ENCODE measurements around the gene PPP1R7.
A peak's percentile ranks its signal among the peaks of the same experiment; 100 is the strongest.

Gene PPP1R7

DNA sequence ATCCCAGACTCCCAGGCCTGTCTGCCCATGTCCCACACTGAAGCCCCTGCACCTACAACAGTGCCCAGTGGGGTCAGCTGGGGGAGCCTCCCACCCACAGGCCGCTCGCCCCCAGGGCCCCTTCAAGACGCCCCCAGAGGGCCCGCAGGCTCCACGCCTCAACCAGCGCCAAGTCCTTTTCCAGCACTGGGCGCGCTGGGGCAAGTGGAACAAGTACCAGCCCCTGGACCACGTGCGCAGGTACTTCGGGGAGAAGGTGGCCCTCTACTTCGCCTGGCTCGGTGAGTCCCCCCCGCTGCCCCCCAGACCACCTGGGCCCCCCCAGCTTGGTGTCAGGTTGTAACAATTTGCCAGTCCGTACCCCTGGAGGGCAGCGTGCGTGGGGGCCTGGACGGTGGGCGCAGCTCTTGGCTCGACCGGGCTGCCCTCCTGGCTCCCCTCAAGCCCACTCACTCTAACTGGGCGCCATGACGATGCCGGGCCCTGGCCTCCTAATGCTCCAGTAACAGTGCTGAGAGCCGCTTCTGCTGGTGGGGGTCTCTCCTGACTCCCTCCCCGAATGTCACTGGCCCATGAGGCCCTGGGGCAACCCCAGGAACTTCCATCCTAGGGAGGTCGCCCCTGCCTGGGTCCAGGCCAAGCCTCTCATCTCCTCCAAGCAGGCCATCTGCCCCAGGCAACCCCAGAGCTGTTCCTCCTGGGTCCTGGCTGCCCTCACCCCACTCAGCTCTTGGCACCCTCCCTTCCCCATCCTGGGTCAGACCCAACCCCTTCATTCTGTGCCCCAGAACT, 53.1 kb downstream of the PPP1R7 start:
- no peak overlapping the region for H3K4me3 ChIP-seq
- no peaks in the 10 kb centered on the region for H3K27me3 ChIP-seq
- H3K9me3 ChIP-seq (replicated peaks in 1 of 11), result no peaks in the 10 kb centered on the region
- no peak overlapping the region for H3K9ac ChIP-seq
- H3K4me2 ChIP-seq, result no peak overlapping the region
- no peaks in the 10 kb centered on the region for H3K36me3 ChIP-seq
- peaks cover 0 to 43% (median 0%) of the 10 kb centered on the region in 11 experiments; a peak in 3 of 22 replicates for H4K20me1 ChIP-seq
- no peak for TF ChIP-seq Cebpa-rat (IDR thresholded peaks at IDR 0.05)
- H3K27ac ChIP-seq, result no peak overlapping the region
- H3K4me1 ChIP-seq, result peaks cover 0 to 13% (median 3%) of the 10 kb centered on the region in 10 experiments; a peak in 7 of 20 replicates

DNA sequence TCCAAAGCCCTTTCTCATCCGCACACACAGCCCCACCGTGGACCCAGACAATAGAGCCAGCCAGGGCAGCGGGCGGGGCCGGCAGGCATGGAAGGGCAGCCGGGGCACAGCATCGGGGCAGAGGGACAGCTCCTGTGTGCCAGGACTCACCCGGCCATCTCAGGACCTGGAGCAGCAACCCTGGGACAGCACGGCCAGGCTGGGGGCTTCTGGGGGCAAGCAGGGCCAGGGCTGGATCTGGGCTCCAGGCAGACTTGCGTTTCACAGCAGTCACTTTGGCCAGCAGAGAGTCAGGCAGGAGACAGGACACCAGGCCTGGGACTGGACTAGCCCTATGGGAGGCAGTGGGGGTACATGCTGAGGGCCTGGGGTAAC, 53.7 kb downstream of the PPP1R7 start:
- TF ChIP-seq Cebpa-rat (IDR thresholded peaks at IDR 0.05), result no peak
- H3K27me3 ChIP-seq, result no peaks in the 10 kb centered on the region
- no peak overlapping the region for H3K27ac ChIP-seq
- no peak overlapping the region for H3K9ac ChIP-seq
- no peaks in the 10 kb centered on the region for H3K9me3 ChIP-seq (replicated peaks in 1 of 11)
- H3K4me1 ChIP-seq, result peaks cover 0 to 13% (median 3%) of the 10 kb centered on the region in 10 experiments; a peak in 7 of 20 replicates
- peaks cover 0 to 43% (median 0%) of the 10 kb centered on the region in 11 experiments; a peak in 2 of 22 replicates for H4K20me1 ChIP-seq
- H3K36me3 ChIP-seq, result no peaks in the 10 kb centered on the region
- no peak overlapping the region for H3K4me2 ChIP-seq
- no peak overlapping the region for H3K4me3 ChIP-seq

DNA sequence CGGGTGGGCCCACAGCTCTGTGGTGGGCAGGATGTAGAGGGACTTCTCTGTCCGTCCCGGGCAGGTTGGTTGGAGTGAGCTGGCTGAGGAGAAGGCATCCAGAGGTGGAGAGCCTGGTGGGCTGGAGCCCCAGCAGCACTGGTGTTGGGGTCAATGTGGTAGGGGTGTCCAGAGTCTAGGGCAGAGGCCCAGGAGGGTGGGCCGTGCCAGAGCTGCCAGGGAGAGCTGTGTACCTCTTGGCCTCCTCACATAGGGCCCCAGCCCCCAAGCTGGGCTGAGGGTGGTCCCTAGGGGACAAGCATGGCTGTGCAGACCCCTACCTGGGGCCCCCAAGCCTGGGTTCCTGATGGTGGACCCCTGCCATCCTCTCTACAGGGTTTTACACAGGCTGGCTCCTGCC, 54.2 kb downstream of the PPP1R7 start:
- Histone ChIP-seq H3K27ac (no peak overlapping the region), H3K4me1 (peaks cover 0 to 13% (median 3%) of the 10 kb centered on the region in 10 experiments; a peak in 7 of 20 replicates), H3K27me3 (no peaks in the 10 kb centered on the region), H4K20me1 (peaks cover 0 to 41% (median 0%) of the 10 kb centered on the region in 11 experiments; a peak in 2 of 22 replicates), H3K4me2 (no peak overlapping the region), H3K4me3 (no peak overlapping the region), H3K9ac (no peak overlapping the region), H3K9me3 (replicated peaks in 1 of 11) (no peaks in the 10 kb centered on the region), H3K36me3 (no peaks in the 10 kb centered on the region)
- TF ChIP-seq Cebpa-rat (IDR thresholded peaks at IDR 0.05), result no peak

DNA sequence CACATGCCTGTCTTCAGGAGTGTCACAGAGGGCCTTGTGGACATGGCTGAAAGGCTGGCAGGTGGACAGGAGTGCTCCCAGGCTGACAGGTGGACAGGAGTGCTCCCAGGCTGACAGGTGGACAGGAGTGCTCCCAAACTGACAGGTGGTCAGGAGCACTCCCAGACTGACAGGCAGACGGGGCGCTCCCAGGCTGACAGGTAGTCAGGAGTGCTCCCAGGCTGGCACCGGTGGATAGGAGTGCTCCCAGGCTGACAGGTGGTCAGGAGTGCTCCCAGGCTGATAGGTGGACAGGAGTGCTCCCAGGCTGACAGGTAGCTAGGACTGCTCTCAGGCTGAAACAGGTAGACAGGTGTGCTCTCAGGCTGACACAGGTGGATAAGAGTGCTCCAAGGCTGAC, 54.8 kb downstream of the PPP1R7 start:
- no peaks in the 10 kb centered on the region for H3K27me3 ChIP-seq
- no peaks in the 10 kb centered on the region for H3K9me3 ChIP-seq (replicated peaks in 1 of 11)

DNA sequence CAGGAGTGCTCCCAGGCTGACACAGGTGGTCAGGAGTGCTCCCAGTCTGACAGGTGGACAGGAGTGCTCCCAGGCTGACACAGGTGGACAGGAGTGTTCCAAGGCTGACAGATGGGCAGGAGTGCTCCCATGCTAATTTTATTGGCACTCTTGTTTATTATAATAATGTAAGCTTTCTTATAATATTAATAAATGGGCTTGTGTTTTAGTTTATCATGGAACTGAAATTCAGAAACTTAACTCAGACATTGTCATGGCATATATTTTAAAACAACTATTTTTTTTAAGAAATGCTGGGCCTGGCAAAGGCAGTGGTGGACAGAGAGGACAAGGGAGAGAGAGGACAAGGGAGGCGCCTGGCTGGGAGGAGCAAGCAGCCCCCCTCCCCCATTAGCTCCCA, 56.9 kb downstream of the PPP1R7 start:
- Histone ChIP-seq H3K27me3 (no peaks in the 10 kb centered on the region), H3K4me3 (no peak overlapping the region), H4K20me1 (peaks cover 0 to 40% (median 0%) of the 10 kb centered on the region in 11 experiments; a peak in 5 of 22 replicates), H3K4me1 (peaks cover 0 to 11% (median 8%) of the 10 kb centered on the region in 10 experiments; a peak in 8 of 20 replicates), H3K4me2 (no peak overlapping the region), H3K27ac (no peak overlapping the region), H3K9ac (no peak overlapping the region), H3K9me3 (replicated peaks in 1 of 11) (no peaks in the 10 kb centered on the region), H3K36me3 (no peaks in the 10 kb centered on the region)
- TF ChIP-seq Cebpa-rat (IDR thresholded peaks at IDR 0.05), result no peak

More for the DNA sequence above, 54.8 kb downstream of the PPP1R7 start:
- Histone ChIP-seq H3K27ac (no peak overlapping the region), H3K4me2 (no peak overlapping the region), H3K9ac (no peak overlapping the region), H3K4me3 (no peak overlapping the region), H3K36me3 (no peaks in the 10 kb centered on the region), H3K4me1 (peaks cover 0 to 13% (median 3%) of the 10 kb centered on the region in 10 experiments; a peak in 7 of 20 replicates), H4K20me1 (peaks cover 0 to 41% (median 0%) of the 10 kb centered on the region in 11 experiments; a peak in 3 of 22 replicates)
- TF ChIP-seq Cebpa-rat (IDR thresholded peaks at IDR 0.05), result no peak

DNA sequence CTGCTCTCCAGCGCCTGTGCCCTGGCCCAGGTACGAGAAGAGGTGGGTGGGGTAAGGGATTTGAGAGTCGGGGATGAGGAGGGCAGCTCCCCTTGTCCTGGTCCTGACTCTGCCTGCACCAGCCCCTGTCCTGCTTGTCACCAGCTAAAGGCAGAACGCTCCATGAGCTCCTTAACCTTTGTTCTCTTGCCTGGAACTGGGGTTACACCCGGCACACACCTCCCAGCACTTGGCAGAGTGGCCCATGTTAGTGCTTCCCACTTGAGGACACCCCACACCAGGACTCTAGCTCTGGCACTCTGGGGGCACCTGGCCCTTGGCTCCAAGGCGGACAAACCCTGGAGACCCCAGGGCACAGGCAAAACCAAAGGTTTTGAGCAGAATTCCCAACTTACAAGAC, 57.4 kb downstream of the PPP1R7 start:
- Histone ChIP-seq H3K9me3 (replicated peaks in 1 of 11) (no peaks in the 10 kb centered on the region), H3K4me2 (no peak overlapping the region), H3K4me1 (peaks cover 0 to 11% (median 8%) of the 10 kb centered on the region in 10 experiments; a peak in 8 of 20 replicates), H3K9ac (no peak overlapping the region), H3K27me3 (no peaks in the 10 kb centered on the region), H4K20me1 (peaks cover 0 to 37% (median 0%) of the 10 kb centered on the region in 11 experiments; a peak in 5 of 22 replicates), H3K4me3 (no peak overlapping the region), H3K36me3 (no peaks in the 10 kb centered on the region), H3K27ac (no peak overlapping the region)
- no peak for TF ChIP-seq Cebpa-rat (IDR thresholded peaks at IDR 0.05)

DNA sequence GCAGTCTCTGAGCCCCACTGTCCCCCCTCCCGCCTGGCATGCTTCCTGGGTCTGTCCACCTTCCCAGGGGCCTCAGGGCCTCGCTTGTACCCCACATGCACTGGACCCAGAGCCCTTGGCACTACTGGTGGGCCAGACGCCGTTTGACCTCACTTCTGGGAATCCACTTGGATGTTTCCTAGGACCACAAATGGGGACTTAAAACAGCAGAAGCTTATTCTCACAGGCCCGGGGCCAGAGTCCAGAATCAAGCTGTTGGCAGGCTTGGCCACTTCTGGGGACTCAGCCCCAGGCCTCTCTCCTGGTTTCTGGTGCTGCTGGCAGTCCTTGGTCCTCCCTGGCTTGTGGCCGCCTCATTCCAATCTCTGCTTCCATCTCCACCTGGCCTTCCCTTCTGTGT, 57.8 kb downstream of the PPP1R7 start:
- Histone ChIP-seq H4K20me1 (peaks cover 0 to 35% (median 0%) of the 10 kb centered on the region in 11 experiments; a peak in 5 of 22 replicates), H3K9me3 (replicated peaks in 1 of 11) (no peaks in the 10 kb centered on the region)

DNA sequence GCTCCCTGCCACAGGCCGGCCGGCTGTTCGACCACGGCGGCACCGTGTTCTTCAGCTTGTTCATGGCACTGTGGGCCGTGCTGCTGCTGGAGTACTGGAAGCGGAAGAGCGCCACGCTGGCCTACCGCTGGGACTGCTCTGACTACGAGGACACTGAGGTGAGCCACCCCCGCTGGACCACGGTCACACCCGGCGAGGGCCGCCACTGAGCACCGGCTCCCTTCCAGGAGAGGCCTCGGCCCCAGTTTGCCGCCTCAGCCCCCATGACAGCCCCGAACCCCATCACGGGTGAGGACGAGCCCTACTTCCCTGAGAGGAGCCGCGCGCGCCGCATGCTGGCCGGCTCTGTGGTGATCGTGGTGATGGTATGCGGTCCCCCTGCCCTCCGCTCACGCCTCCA, 59.0 kb downstream of the PPP1R7 start:
- no peaks in the 10 kb centered on the region for H3K27me3 ChIP-seq
- no peak overlapping the region for H3K4me3 ChIP-seq
- H3K36me3 ChIP-seq, result no peaks in the 10 kb centered on the region
- no peak overlapping the region for H3K4me2 ChIP-seq
- peaks cover 0 to 47% (median 0%) of the 10 kb centered on the region in 11 experiments; a peak in 6 of 22 replicates for H4K20me1 ChIP-seq
- H3K27ac ChIP-seq, result no peak overlapping the region
- no peak overlapping the region for H3K9ac ChIP-seq
- H3K9me3 ChIP-seq (replicated peaks in 1 of 11), result no peaks in the 10 kb centered on the region
- TF ChIP-seq Cebpa-rat (IDR thresholded peaks at IDR 0.05), result no peak
- peaks cover 0 to 11% (median 8%) of the 10 kb centered on the region in 10 experiments; a peak in 8 of 20 replicates for H3K4me1 ChIP-seq

More for the DNA sequence above, 57.8 kb downstream of the PPP1R7 start:
- Histone ChIP-seq H3K4me1 (peaks cover 0 to 11% (median 8%) of the 10 kb centered on the region in 10 experiments; a peak in 8 of 20 replicates), H3K4me2 (no peak overlapping the region), H3K27me3 (no peaks in the 10 kb centered on the region), H3K27ac (no peak overlapping the region), H3K36me3 (no peaks in the 10 kb centered on the region), H3K9ac (no peak overlapping the region), H3K4me3 (no peak overlapping the region)
- TF ChIP-seq Cebpa-rat (IDR thresholded peaks at IDR 0.05), result no peak

DNA sequence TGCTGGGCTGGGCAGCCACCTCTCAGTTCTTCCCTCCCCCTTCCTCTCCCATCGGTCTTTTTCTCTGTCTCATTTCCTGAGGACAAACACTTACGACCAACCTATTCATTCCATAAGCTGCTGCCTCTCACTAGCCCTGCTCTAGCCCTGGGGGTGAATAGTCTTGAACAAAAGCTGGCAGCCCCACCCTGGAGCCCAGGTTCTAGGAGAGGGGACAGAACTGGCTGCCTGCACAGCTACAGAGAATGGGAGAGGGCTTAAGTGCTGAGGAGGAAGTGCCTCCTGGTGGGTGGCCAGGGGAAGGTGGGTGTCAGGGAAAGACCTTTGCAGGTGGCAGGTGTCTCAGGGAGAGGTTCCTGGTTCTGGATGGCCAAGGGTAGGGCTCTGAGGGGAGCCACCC, 61.0 kb downstream of the PPP1R7 start:
- H3K4me2 ChIP-seq, result peak overlapping the region in 3 of 11 experiments; percentile 5 to 30 (median 12); a peak in 4 of 22 replicates
- H3K4me1 ChIP-seq, result peaks cover 0 to 11% (median 8%) of the 10 kb centered on the region in 10 experiments; a peak in 8 of 20 replicates

More for the DNA sequence above, 61.0 kb downstream of the PPP1R7 start:
- no peak overlapping the region for H3K9ac ChIP-seq
- H4K20me1 ChIP-seq, result peaks cover 0 to 56% (median 0%) of the 10 kb centered on the region in 11 experiments; a peak in 7 of 22 replicates
- no peaks in the 10 kb centered on the region for H3K36me3 ChIP-seq
- H3K4me3 ChIP-seq, result no peak overlapping the region
- H3K27ac ChIP-seq, result no peak overlapping the region
- no peak for TF ChIP-seq Cebpa-rat (IDR thresholded peaks at IDR 0.05)
- H3K9me3 ChIP-seq (replicated peaks in 1 of 11), result no peaks in the 10 kb centered on the region
- H3K27me3 ChIP-seq, result no peaks in the 10 kb centered on the region
